COR-L47 (cell line): Measurements from ENCODE around the gene CST1.

Experiments used
- DNase-seq: peaks from one replicate; lab custom pipeline; 2025; lab: John Stamatoyannopoulos, UW

CST1 gene

DNA sequence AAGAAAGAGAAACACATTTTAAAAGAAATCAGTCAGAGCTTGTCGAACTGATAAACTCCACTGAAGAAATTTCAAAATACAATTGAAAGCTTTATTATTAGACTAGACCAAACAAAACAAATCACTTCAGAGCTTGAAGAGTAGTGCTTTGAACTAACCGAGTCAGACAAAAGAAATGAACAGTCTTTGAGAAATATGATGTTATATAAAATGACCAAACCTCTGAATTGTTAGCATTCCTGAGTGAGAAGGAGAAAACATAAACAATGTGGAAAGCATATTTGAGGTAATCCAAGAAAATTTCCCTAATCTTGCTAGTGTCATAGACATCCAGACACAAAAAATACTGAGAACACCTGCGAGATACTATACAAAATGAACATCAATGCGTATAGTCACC, 48.7 kb downstream of the CST1 start:
- DNase-seq, result no peak

DNA sequence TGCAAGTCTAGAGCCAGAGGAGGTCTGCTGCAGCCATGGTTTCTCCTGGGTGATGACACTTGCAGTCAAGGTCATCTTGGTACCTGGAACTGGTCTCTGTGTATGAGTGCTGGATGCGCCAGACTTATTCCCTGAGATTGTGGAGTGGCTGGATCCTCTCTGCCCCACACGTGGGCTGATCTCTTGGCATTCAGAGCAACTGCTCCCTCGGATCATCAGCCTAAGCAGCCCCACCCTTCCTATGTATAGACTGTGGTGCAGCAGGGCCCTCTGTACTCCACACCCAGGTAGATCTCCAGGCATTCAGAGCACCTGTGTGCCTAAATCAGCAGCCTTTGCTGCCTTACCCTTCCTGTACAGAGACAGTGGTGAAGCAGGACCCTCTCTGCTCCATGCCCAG, 49.8 kb downstream of the CST1 start:
- no peak for DNase-seq

DNA sequence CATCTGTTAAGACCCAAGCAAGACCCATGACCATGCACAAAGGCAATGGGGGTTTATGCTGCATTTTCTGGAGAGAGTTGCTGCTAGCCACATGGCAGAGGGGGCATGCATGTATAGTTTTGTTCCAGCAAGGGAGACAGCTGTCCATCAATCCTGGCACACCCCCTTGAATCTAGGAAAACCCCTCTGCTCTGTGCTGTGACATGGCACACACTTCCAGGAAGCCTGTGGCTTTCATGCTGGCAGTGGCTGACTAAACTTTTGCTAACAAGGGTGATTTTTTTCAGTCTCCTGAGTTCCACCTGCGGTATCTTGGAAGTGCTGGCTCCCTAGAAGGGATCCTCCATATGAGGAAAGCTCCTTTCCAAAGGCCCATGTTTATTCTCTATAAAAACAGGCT, 52.8 kb downstream of the CST1 start:
- no peak for DNase-seq
